Heart left ventricle (tissue), 16 donors: ENCODE measurements around the gene PHACTR3. TPM values are rescaled to one million over a fixed set of nuclear protein-coding genes. Genes with fewer than 3 reads are reported as not detected.

ENCODE experiments used
- ATAC-seq, 4 donors: fragments of 200-7000 bp; cut with Tn5 transposase; one replicate each; pipeline ENCODE4 v1.9.1; 2020 to 2022; ENCODE audit warnings: moderate library complexity in 4 of 4, mild to moderate bottlenecking in 3 of 4, moderate number of reproducible peaks in 1 of 4
- DNase-seq, 5 donors: peaks; one replicate each; pipeline ENCODE4 v3.0.0-alpha.2; 2020
- H3K27ac ChIP-seq, 12 donors: fragments of 200-600 bp; sonication (generic) in 4 of 12; one replicate each; pipeline versions ENCODE4 v1.5.0 to v1.8.0; 2016 to 2022; ENCODE audit warnings: mild to moderate bottlenecking in 2 of 12
- H3K27me3 ChIP-seq, 9 donors: fragments of 200-600 bp; sonication (generic) in 2 of 9; one replicate each; pipeline versions ENCODE4 v1.5.1 to v1.8.0; 2016 to 2022; ENCODE audit warnings: mild to moderate bottlenecking in 3 of 9
- H3K36me3 ChIP-seq, 9 donors: fragments of 200-600 bp; sonication (generic) in 2 of 9; one replicate each; pipeline versions ENCODE4 v1.5.0 to v1.8.0; 2018 to 2022; ENCODE audit warnings: mild to moderate bottlenecking in 2 of 9
- H3K4me1 ChIP-seq, 12 donors: fragments of 200-600 bp; sonication (generic) in 4 of 12; one replicate each; pipeline versions ENCODE4 v1.5.0 to v1.8.0; 2016 to 2022; ENCODE audit warnings: mild to moderate bottlenecking in 3 of 12
- H3K4me3 ChIP-seq, 12 donors: fragments of 200-600 bp; sonication (generic) in 4 of 12; one replicate each; pipeline versions ENCODE4 v1.5.0 to v1.8.0; 2017 to 2022; ENCODE audit warnings: mild to moderate bottlenecking in 9 of 12, moderate library complexity in 4 of 12
- H3K9me3 ChIP-seq, 12 donors: fragments of 200-600 bp; sonication (generic) in 4 of 12; one replicate each; pipeline versions ENCODE4 v1.5.0 to v1.8.0; 2016 to 2022; ENCODE audit warnings: mild to moderate bottlenecking in 1 of 12
- POLR2A ChIP-seq, 2 donors: fragments of 450-650 bp; IDR thresholded peaks; one replicate each; pipeline ENCODE4 v1.6.1; 2017; ENCODE audit warnings: antibody characterized with exemption in 2 of 2, mild to moderate bottlenecking in 2 of 2, moderate library complexity in 2 of 2
- WGBS, 4 donors: extraction: QIAGEN DNeasy Blood & Tissue Kit in 2 of 4; methylation state at CpG; one replicate each; pipeline versions ENCODE4 v1.1.5 to v1.1.7; 2013 to 2018; 5-methylcytosine and 5-hydroxymethylcytosine counted together
- intact Hi-C, 10 donors: fragments of 100-400 bp; cut with DNase I; formaldehyde crosslinking; loops; one replicate each; pipeline versions ENCODE4 v1.11.1 to v1.14.2; 2022
- polyA plus RNA-seq, 2 donors: library from polyadenylated mRNA; stranded (reverse); fragments of 200-250 nt; gene quantifications; one replicate each; pipeline ENCODE4 v1.2.3, GENCODE V29; 2013
- total RNA-seq, 9 donors: library from RNA; depleted of rRNA in 2 of 9; stranded (reverse); fragments of >200 nt in 2 of 9; fragmentation: NEBNext Ultra II Directional in 3 of 9; extraction: Animal tissue kit (Norgen Biotek cat#: 25700) in 3 of 9; gene quantifications; one replicate each; pipeline versions ENCODE4 v1.1.0 to v1.2.4, GENCODE V29; 2016 to 2023
- TF ChIP-seq, protein P1 (sequence below), 12 donors: fragments of 200-600 bp; sonication (generic) in 4 of 12; IDR thresholded peaks; one replicate each; pipeline versions ENCODE4 v1.5.0 to v1.8.0; 2018 to 2022; ENCODE audit warnings: antibody characterized with exemption in 12 of 12, mild to moderate bottlenecking in 5 of 12
- donor health status: ischemic (EF 13 %, LVEDD 7.1; RV severe dilation, severe dysfunction).
- donor health status: healthy with polysubstance abuse.
- donor health status: DM: no; HTN: yes; CAD: no.
- donor health status: DM: no; HTN: no; CAD: no.
- donor health status: ischemic (EF 25% LVEDD 6.9; RV normal size, moderate dysfunction).
- donor health status: ischemic (EF 25% LVEDD 5.7; RV mildly dilated, moderate dysfunction).
- donor health status: healthy.
- donor health status: DM: yes; HTN: yes; CAD: no.
- donor health status: ischemic (EF 35%, LVEDD 5.7; RV mildly dilated, moderate dysfunction).
- donor health status: nonischemic (EF 11% LVEDD 7.7; RV severe dilation, severe dysfunction).
- donor health status: DM: yes; HTN: yes; CAD: no.
- donor health status: PGD.
- donor health status: ischemic (EF 29% LVEDD 5.4; RV normal size, mild dysfunction).
- donor health status: nonischemic (EF 23%, LVEDD 6.1; RV moderate dilation, normal function).

PHACTR3 gene
- total and polyA plus RNA-seq, 11 donors = 0.19 to 14.6 (median 3.5) TPM

- no peaks in the 10 kb centered on the region for H3K9me3 ChIP-seq
- 21 to 37% (median 30%) methylated on average over 9 of the region's 9 CpGs for WGBS, 4 donors
- TF ChIP-seq POLR2A (IDR thresholded peaks at IDR 0.05) = no peak
- TF ChIP-seq, protein P1, sequence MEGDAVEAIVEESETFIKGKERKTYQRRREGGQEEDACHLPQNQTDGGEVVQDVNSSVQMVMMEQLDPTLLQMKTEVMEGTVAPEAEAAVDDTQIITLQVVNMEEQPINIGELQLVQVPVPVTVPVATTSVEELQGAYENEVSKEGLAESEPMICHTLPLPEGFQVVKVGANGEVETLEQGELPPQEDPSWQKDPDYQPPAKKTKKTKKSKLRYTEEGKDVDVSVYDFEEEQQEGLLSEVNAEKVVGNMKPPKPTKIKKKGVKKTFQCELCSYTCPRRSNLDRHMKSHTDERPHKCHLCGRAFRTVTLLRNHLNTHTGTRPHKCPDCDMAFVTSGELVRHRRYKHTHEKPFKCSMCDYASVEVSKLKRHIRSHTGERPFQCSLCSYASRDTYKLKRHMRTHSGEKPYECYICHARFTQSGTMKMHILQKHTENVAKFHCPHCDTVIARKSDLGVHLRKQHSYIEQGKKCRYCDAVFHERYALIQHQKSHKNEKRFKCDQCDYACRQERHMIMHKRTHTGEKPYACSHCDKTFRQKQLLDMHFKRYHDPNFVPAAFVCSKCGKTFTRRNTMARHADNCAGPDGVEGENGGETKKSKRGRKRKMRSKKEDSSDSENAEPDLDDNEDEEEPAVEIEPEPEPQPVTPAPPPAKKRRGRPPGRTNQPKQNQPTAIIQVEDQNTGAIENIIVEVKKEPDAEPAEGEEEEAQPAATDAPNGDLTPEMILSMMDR (IDR thresholded peaks at IDR 0.05) = no peak
- no peak for DNase-seq
- no peak for ATAC-seq
- H3K4me1 ChIP-seq = peaks cover 0 to 20% (median 0%) of the 10 kb centered on the region in 12 donors
- H3K4me3 ChIP-seq = no peak overlapping the region
- intact Hi-C loops = no loop called here
- H3K36me3 ChIP-seq = no peaks in the 10 kb centered on the region
- no peak overlapping the region for H3K27ac ChIP-seq
- H3K27me3 ChIP-seq = peaks cover 0 to 29% (median 5%) of the 10 kb centered on the region in 9 donors
These were observed 73.9 kb downstream of the PHACTR3 start for GRCh38 chr20:59678288-59678687.

GRCh38 chr20:59678951-59679350, 74.6 kb downstream of the PHACTR3 start:
- peaks cover 0 to 32% (median 5%) of the 10 kb centered on the region in 9 donors for H3K27me3 ChIP-seq

GRCh38 chr20:59680148-59680650, 75.9 kb downstream of the PHACTR3 start:
- no peak overlapping the region for H3K27ac ChIP-seq
- DNase-seq (no peak), ATAC-seq (no peak)
- H3K4me3 ChIP-seq = no peak overlapping the region
- WGBS, 4 donors = 84 to 89% (median 88%) methylated on average over 8 to 9 of the region's 9 CpGs
- no peaks in the 10 kb centered on the region for H3K9me3 ChIP-seq
- intact Hi-C loops = no loop called here
- peaks cover 0 to 20% (median 0%) of the 10 kb centered on the region in 12 donors for H3K4me1 ChIP-seq
- no peak for TF ChIP-seq POLR2A (IDR thresholded peaks at IDR 0.05)
- no peaks in the 10 kb centered on the region for H3K36me3 ChIP-seq
- peaks cover 0 to 30% (median 5%) of the 10 kb centered on the region in 9 donors for H3K27me3 ChIP-seq

More at GRCh38 chr20:59678951-59679350, 74.6 kb downstream of the PHACTR3 start:
- ATAC-seq (no peak), DNase-seq (no peak)
- H3K4me3 ChIP-seq = no peak overlapping the region
- no peaks in the 10 kb centered on the region for H3K9me3 ChIP-seq
- TF ChIP-seq, protein P1 (IDR thresholded peaks at IDR 0.05) = no peak
- TF ChIP-seq POLR2A (IDR thresholded peaks at IDR 0.05) = no peak
- peaks cover 0 to 20% (median 0%) of the 10 kb centered on the region in 12 donors for H3K4me1 ChIP-seq
- intact Hi-C loops = no loop called here
- H3K36me3 ChIP-seq = no peaks in the 10 kb centered on the region
- H3K27ac ChIP-seq = no peak overlapping the region
- 76 to 79% (median 77%) methylated on average over 8 of the region's 8 CpGs for WGBS, 4 donors

DNA sequence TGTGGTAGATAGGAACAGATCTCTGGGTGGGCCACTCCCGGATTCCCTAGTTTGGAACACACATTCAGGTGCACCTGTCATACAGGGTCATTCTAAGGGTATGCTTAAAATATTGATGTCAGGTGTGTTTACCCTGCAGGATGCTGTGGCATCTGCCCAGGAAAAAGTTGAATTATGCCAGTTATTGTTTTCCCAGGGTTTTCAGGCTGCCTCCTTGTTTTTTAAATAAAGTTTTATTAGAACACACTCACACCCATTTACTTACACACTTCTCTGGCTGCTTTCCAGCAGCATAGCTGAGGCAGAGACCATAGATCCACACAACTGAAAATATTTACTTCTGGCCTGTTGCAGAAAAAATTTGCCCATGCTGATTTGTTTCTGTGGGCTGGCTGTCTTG, 76.5 kb downstream of the PHACTR3 start:
- TF ChIP-seq POLR2A (IDR thresholded peaks at IDR 0.05) = no peak
- TF ChIP-seq, protein P1 (IDR thresholded peaks at IDR 0.05) = no peak
- H3K9me3 ChIP-seq = no peaks in the 10 kb centered on the region
- H3K27ac ChIP-seq = no peak overlapping the region
- ATAC-seq = no peak
- intact Hi-C loops = no loop called here
- 87 to 92% (median 89%) methylated on average over 1 of the region's 1 CpG for WGBS, 4 donors
- H3K27me3 ChIP-seq = peaks cover 0 to 27% (median 5%) of the 10 kb centered on the region in 9 donors
- H3K4me3 ChIP-seq = no peak overlapping the region
- DNase-seq = no peak
- peaks cover 0 to 19% (median 0%) of the 10 kb centered on the region in 12 donors for H3K4me1 ChIP-seq
- H3K36me3 ChIP-seq = no peaks in the 10 kb centered on the region

DNA sequence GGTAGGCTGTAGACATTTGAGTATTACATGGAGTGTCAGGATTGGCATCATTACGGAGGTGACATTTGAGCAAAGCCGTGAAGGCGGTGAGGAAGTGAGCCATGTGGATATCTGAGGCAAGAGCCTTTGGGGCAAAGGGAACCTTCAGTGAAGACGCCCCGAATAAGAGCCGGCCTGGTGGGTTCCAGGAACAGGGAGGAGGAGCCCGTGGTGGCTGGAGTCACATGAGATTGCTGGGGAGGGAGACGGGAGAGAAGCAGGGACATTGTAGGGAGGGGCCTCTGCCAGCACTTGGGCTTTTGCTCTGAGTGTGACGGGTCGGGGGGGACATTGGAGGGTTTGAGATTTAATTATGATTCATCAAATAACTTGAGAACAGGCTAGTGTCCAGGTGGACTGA, 78.3 kb downstream of the PHACTR3 start:
- TF ChIP-seq POLR2A (IDR thresholded peaks at IDR 0.05) = no peak
- TF ChIP-seq, protein P1 (IDR thresholded peaks at IDR 0.05) = no peak
- no peaks in the 10 kb centered on the region for H3K9me3 ChIP-seq
- H3K4me3 ChIP-seq = no peak overlapping the region
- peaks cover 0 to 7% (median 0%) of the 10 kb centered on the region in 12 donors for H3K4me1 ChIP-seq
- H3K36me3 ChIP-seq = no peaks in the 10 kb centered on the region
- WGBS, 4 donors = 80 to 84% (median 82%) methylated on average over 10 of the region's 10 CpGs
- no peak overlapping the region for H3K27ac ChIP-seq
- ATAC-seq = no peak
- intact Hi-C loops = no loop called here
- no peak for DNase-seq
- peaks cover 0 to 27% (median 5%) of the 10 kb centered on the region in 9 donors for H3K27me3 ChIP-seq
